GM13976 (cell line): ENCODE results near the gene LYPD4.

Source experiments
- DNase-seq: peaks from one replicate; pipeline ENCODE4 v3.0.0; 2012; ENCODE audit warnings: low spot score
- in situ Hi-C: fragments of 300-500 bp; cut with MboI; formaldehyde crosslinking; loops from one replicate; pipeline ENCODE4 v1.12.0; 2022; ENCODE audit warnings: low sequenced_read_pairs, mixed read lengths, inconsistent platforms; ENCODE audit not compliant: unreplicated experiment
- TF ChIP-seq, protein P1 (sequence below): IDR thresholded peaks from 2 replicates; pipeline ENCODE4 v1.5.1; 2012; ENCODE audit warnings: borderline replicate concordance, mild to moderate bottlenecking; ENCODE audit not compliant: insufficient read depth; ENCODE audit errors: extremely low read depth, missing control alignments, control extremely low read depth

Gene LYPD4

DNA sequence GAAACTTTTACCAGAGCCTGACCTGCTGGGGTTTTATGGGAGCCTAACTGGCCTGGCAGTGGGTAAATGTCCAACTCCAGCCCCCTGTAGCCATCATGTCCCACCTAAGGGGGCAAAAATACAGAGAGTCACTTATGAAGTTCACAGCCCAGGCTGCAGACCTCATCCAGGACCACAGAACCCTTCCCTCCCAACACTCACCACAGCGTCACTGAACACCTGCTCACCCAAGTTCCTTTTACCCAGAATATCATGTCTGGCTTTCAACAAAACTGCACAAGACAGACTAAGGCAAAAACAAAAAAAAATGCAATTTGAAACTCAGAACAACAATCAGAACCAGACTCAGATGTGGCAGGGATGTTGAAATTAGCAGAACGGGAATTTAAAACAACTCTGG is 41.7 kb downstream of the LYPD4 start:
- TF ChIP-seq, protein P1, sequence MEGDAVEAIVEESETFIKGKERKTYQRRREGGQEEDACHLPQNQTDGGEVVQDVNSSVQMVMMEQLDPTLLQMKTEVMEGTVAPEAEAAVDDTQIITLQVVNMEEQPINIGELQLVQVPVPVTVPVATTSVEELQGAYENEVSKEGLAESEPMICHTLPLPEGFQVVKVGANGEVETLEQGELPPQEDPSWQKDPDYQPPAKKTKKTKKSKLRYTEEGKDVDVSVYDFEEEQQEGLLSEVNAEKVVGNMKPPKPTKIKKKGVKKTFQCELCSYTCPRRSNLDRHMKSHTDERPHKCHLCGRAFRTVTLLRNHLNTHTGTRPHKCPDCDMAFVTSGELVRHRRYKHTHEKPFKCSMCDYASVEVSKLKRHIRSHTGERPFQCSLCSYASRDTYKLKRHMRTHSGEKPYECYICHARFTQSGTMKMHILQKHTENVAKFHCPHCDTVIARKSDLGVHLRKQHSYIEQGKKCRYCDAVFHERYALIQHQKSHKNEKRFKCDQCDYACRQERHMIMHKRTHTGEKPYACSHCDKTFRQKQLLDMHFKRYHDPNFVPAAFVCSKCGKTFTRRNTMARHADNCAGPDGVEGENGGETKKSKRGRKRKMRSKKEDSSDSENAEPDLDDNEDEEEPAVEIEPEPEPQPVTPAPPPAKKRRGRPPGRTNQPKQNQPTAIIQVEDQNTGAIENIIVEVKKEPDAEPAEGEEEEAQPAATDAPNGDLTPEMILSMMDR: no peak
- no peak for DNase-seq
- in situ Hi-C loops: no loop called here

DNA sequence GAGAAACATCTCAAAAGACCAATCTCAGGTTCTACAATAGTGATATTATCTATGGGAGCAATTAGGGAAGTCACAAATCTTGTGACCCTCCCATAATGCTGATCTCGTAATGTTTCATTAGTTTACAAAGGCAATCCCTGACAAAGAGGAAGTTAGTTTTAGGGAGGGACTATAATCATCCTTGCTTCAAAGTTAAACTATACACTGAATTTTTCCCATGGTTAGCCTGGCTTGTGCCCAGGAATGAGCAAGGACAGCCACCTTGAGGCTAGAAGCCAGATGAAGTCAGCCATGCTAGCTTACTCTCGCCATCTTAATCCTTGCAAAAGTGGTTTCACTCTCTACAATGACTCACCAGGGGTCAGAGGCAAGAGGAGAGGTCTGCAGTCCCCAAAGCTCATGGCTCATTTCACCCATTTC is 42.7 kb downstream of the LYPD4 start:
- in situ Hi-C loops: no loop called here
- TF ChIP-seq, protein P1: no peak
- DNase-seq: no peak

DNA sequence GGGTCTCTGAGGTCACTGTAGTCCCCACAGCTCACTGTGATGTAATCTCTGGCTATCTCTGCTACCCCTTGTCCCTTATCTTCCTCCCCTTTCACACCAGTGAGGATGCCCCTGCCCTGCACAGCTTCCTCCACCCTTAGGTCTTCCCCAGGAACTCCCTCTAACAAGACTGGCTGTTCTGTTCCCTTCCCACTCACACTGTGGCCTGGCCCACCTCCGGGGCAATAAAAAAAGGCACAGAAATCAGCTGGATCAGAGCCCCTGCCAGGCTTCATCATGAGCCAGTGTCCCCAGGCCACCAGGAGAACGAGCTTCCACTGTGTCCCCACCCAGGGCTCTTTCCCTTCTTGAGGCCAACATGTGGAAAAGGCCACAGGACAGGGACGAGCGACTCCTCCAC is 43.5 kb downstream of the LYPD4 start:
- TF ChIP-seq, protein P1: no peak
- in situ Hi-C loops: no loop called here

GRCh38 chr19:41799444-41800000 is 45.0 kb downstream of the LYPD4 start:
- in situ Hi-C loops: no loop called here
- TF ChIP-seq, protein P1: no peak
- no peak for DNase-seq

More for the DNA sequence above, 43.5 kb downstream of the LYPD4 start:
- no peak for DNase-seq

DNA sequence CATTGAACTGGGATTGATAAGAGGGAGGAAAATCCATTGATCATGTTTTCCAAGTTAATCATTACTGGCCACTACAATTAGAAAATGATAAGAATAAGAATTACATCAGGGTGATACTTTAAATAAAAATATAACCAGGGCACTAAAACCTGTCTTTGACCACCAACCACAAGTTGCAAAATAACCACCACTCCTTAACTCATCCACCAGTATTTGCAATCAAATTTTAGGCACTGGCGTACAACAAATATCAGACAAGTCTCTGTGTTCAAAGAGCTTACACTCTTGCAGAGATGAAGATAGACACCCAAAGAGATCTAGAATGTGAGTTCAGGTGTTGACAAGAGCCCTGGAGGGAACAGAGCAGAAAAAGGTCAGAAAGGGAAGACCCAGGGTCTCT is 47.6 kb downstream of the LYPD4 start:
- TF ChIP-seq, protein P1: no peak
- in situ Hi-C loops: no loop called here
- DNase-seq: no peak

DNA sequence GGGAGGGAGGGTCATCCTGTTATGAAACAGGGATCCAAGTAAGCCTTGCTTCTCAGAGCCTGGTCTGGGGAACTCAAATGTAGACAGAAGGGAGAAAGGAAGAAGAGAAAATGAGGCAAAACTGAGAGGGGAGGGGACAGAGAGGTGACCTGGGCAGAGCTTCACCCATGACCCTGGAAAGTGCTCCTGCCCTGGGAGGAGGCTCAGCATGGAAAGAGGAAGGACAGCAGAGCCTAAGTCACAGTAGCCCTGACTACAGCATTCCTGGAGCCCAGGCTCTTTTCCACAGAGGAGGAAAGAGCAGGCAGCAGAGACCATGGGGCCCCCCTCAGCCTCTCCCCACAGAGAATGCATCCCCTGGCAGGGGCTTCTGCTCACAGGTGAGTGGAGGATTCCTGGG is 48.1 kb downstream of the LYPD4 start, which contains the start of gene CEACAM3:
Gene CEACAM3, plus strand, starts transcription at position 226 of the 400 bp plus-strand sequence. Its CDS starts 91 bp downstream, at position 317.
- in situ Hi-C loops: no loop called here
- DNase-seq: no peak
- TF ChIP-seq, protein P1: no peak
